ENCODE measurements around the gene CAPRIN1. TPM values are rescaled to one million over a fixed set of nuclear protein-coding genes. Genes with fewer than 3 reads are reported as not detected.

Gene CAPRIN1
- total and polyA plus RNA-seq, 2 of the 8 experiments (the other 6 are each of a cell fraction or from before 2014, with no cell fraction given) = 221 to 317 TPM

DNA sequence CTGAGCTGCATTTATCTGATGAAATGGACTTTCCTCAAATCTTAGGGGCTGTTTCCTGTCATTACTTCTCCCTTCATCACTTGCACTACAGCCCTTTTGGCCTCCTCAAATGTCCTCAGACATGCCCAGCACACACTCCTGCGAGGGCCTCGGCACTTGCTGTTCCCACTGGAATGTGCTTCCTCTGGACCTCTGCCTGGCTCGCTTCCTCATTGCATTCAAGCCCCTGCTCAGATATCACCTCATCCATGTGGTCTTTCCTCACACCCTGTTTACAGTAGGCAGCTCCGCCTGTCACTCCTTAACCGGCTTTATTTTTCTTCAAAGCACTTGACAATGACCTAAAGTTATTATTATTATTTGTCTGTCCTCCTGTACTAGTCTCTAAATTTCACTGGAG lies 62.9 kb downstream of the CAPRIN1 start:
- Histone ChIP-seq H3K36me3 (ENCODE audit: control insufficient read depth in 2 of 4, insufficient read depth in 4 of 4, low read length in 3 of 4) (peaks cover 44 to 93% (median 78%) of the 10 kb centered on the region in 4 experiments), H3K4me2 (ENCODE audit: insufficient read depth in 1 of 2, low read depth in 2 of 2, low read length in 2 of 2) (no peak overlapping the region), H3K4ac (replicated peaks; ENCODE audit: insufficient read length, low read depth, low read length) (no peak overlapping the region), H3K9ac (replicated peaks in 1 of 4; ENCODE audit: extremely low read depth in 1 of 4, low read depth in 3 of 4, low read length in 3 of 4) (no peak overlapping the region), H2BK20ac (ENCODE audit: low read length) (no peak overlapping the region), H4K5ac (ENCODE audit: insufficient read length, low read depth, low read length) (no peak overlapping the region), H3K9me3 (ENCODE audit: insufficient read depth in 2 of 2, low read depth in 1 of 2, low read length in 1 of 2) (no peaks in the 10 kb centered on the region), H3K27me3 (replicated peaks in 1 of 4; ENCODE audit: control insufficient read depth in 3 of 4, extremely low read depth in 1 of 4, insufficient read depth in 3 of 4, low read length in 3 of 4) (no peaks in the 10 kb centered on the region), H2AFZ (ENCODE audit: low read length) (no peak overlapping the region), H4K20me1 (replicated peaks in 1 of 2; ENCODE audit: control insufficient read depth in 1 of 2, insufficient read depth in 2 of 2, low read length in 2 of 2) (peaks cover 4 to 9% of the 10 kb centered on the region in 2 experiments), H3K4me1 (replicated peaks in 1 of 4; ENCODE audit: control insufficient read depth in 3 of 4, insufficient read depth in 4 of 4, low read length in 3 of 4) (no peaks in the 10 kb centered on the region), H3K18ac (ENCODE audit: extremely low read depth, low read length) (no peak overlapping the region), H2AK5ac (ENCODE audit: low read depth, low read length) (no peak overlapping the region), H3K79me2 (ENCODE audit: control insufficient read depth in 1 of 2, insufficient read depth in 2 of 2, low read length in 2 of 2) (no peaks in the 10 kb centered on the region), H3K56ac (replicated peaks; ENCODE audit: insufficient read length, low read depth, low read length) (no peak overlapping the region), H4K91ac (replicated peaks; ENCODE audit: insufficient read length, low read length) (no peak overlapping the region), H2BK120ac (replicated peaks; ENCODE audit: low read depth, low read length) (no peak overlapping the region), H2BK5ac (ENCODE audit: low read depth, low read length) (no peak overlapping the region), H3K23me2 (ENCODE audit: low read depth, low read length) (no peaks in the 10 kb centered on the region), H2BK15ac (ENCODE audit: low read length) (no peak overlapping the region), H2BK12ac (ENCODE audit: low read depth, low read length) (no peak overlapping the region), H3K14ac (ENCODE audit: insufficient read length) (no peak overlapping the region), H3K23ac (ENCODE audit: insufficient read length) (no peak overlapping the region), H3K27ac (ENCODE audit: low read depth, low read length) (no peak overlapping the region), H3K4me3 (ENCODE audit: extremely low read depth in 1 of 4, insufficient read depth in 2 of 4, low read depth in 3 of 4, low read length in 4 of 4) (no peak overlapping the region), H4K8ac (ENCODE audit: extremely low read depth, insufficient read depth, low read length) (no peak overlapping the region), H3K79me1 (ENCODE audit: low read depth, low read length) (no peaks in the 10 kb centered on the region)
- POLR2A ChIA-PET (ENCODE audit: partially characterized antibody) = interaction anchor here (1.2 to 2.5 kb wide), 3 partner anchors 8 to 9 kb away, joined by 3 to 8 read pairs (median 3); partner anchors contain the start of gene NAT10
- 81% methylated on average over 5 of the region's 5 CpGs; no CpG with 5 or more reads in 1 of the 2 experiments for WGBS, 2 experiments (ENCODE audit: extremely low coverage in 1 of 2, insufficient coverage in 1 of 2, insufficient read length in 1 of 2, insufficient replicate concordance in 2 of 2, low coverage in 1 of 2, low lambda C conversion rate in 2 of 2, missing lambda C conversion rate in 1 of 2)
- CTCF ChIA-PET (ENCODE audit: partially characterized antibody) = interaction anchor here (0.9 to 1.5 kb wide), 2 partner anchors 58 to 143 kb away, joined by 3 read pairs; no protein-coding TSS in a partner anchor
- FAIRE-seq (no peak), DNase-seq (ENCODE audit: low read depth in 1 of 2, low spot score in 2 of 2) (no peak)
- no peak for TF ChIP-seq EGR1 (IDR thresholded peaks at IDR 0.05; ENCODE audit: borderline replicate concordance, low read depth, low read length)
- TF ChIP-seq RFX5 (IDR thresholded peaks at IDR 0.05; ENCODE audit: borderline replicate concordance, low read depth, low read length) = no peak
- TF ChIP-seq HDAC6 (IDR thresholded peaks at IDR 0.05; ENCODE audit: low read depth, low read length) = no peak
- TF ChIP-seq NRF1 (IDR thresholded peaks at IDR 0.05; ENCODE audit: low read depth, low read length) = no peak
- TF ChIP-seq CEBPB (IDR thresholded peaks at IDR 0.05; ENCODE audit: low read depth, low read length) = no peak
- TF ChIP-seq ZNF274 (IDR thresholded peaks at IDR 0.05; ENCODE audit: borderline replicate concordance, extremely low read depth, low read length) = no peak
